H1 (cell line): ENCODE measurements around the gene PLCL1. TPM values are rescaled to one million over a fixed set of nuclear protein-coding genes. Genes with fewer than 3 reads are reported as not detected.

Source experiments
- CTCF ChIA-PET: fragments of 300-600 bp; sonication (Branson Sonifier 250); formaldehyde crosslinking; loops from one replicate; lab custom pipeline; 2021; ENCODE audit not compliant: partially characterized antibody; lab: Charles Lee
- POLR2A ChIA-PET: fragments of 300-600 bp; sonication (Branson Sonifier 250); formaldehyde crosslinking; loops from one replicate; lab custom pipeline; 2021; ENCODE audit warnings: inconsistent platforms; ENCODE audit not compliant: partially characterized antibody; lab: Charles Lee
- DNase-seq, 2 experiments: peaks; one replicate each; pipeline versions ENCODE4 v3.0.0 to v3.0.0-alpha.2; 2010 to 2022; ENCODE audit warnings: low spot score in 2 of 2, low read depth in 1 of 2, mixed read lengths in 1 of 2
- FAIRE-seq: peaks from 2 replicates; lab custom pipeline; 2011; peaks lifted over from hg19 to GRCh38; lab: Jason Lieb, UNC
- H2AFZ ChIP-seq: 2 replicates; pipeline ENCODE4 v1.8.1; 2012; ENCODE audit warnings: low read length, inconsistent platforms
- H2AK5ac ChIP-seq: 2 replicates; pipeline ENCODE4 v1.6.1; 2013; ENCODE audit warnings: low read depth, low read length
- H2BK120ac ChIP-seq: replicated peaks from 2 replicates; pipeline ENCODE3; 2013; ENCODE audit warnings: low read depth, low read length, inconsistent platforms
- H2BK12ac ChIP-seq: 2 replicates; pipeline ENCODE4 v1.6.1; 2013; ENCODE audit warnings: low read depth, low read length
- H2BK15ac ChIP-seq: 2 replicates; pipeline ENCODE4 v1.6.1; 2013; ENCODE audit warnings: low read length
- H2BK20ac ChIP-seq: 2 replicates; pipeline ENCODE4 v1.6.1; 2013; ENCODE audit warnings: low read length
- H2BK5ac ChIP-seq: 2 replicates; pipeline ENCODE4 v1.6.1; 2013; ENCODE audit warnings: low read depth, low read length
- H3K14ac ChIP-seq: 2 replicates; pipeline ENCODE4 v1.6.1; 2013; ENCODE audit warnings: inconsistent platforms; ENCODE audit not compliant: insufficient read length
- H3K18ac ChIP-seq: 2 replicates; pipeline ENCODE4 v1.6.1; 2013; ENCODE audit warnings: low read length; ENCODE audit errors: extremely low read depth
- H3K23ac ChIP-seq: 2 replicates; pipeline ENCODE4 v1.6.1; 2013; ENCODE audit warnings: inconsistent platforms; ENCODE audit not compliant: insufficient read length
- H3K23me2 ChIP-seq: 2 replicates; pipeline ENCODE4 v1.6.1; 2013; ENCODE audit warnings: low read depth, low read length
- H3K27ac ChIP-seq: 2 replicates; pipeline ENCODE4 v1.6.1; 2011; ENCODE audit warnings: low read depth, low read length, inconsistent platforms
- H3K27me3 ChIP-seq, 4 experiments: replicated peaks in 1 of 4; 1 replicate in 1 of 4; 2 replicates in 3 of 4; pipeline versions ENCODE4 v1.6.1 to v1.8.1; 2011 to 2013; ENCODE audit warnings: low read length in 3 of 4, mild to moderate bottlenecking in 3 of 4, inconsistent platforms in 2 of 4, mixed read lengths in 2 of 4, moderate library complexity in 1 of 4; ENCODE audit not compliant: control insufficient read depth in 3 of 4, insufficient read depth in 3 of 4; ENCODE audit errors: extremely low read depth in 1 of 4
- H3K36me3 ChIP-seq, 4 experiments: 2 replicates each; pipeline versions ENCODE4 v1.6.1 to v1.8.1; 2011 to 2013; ENCODE audit warnings: mild to moderate bottlenecking in 4 of 4, low read length in 3 of 4, moderate library complexity in 2 of 4, control low read depth in 1 of 4, inconsistent platforms in 1 of 4; ENCODE audit not compliant: insufficient read depth in 4 of 4, control insufficient read depth in 2 of 4
- H3K4ac ChIP-seq: replicated peaks from 2 replicates; pipeline ENCODE3; 2013; ENCODE audit warnings: low read length, low read depth, mixed read lengths, inconsistent platforms; ENCODE audit not compliant: insufficient read length
- H3K4me1 ChIP-seq, 4 experiments: replicated peaks in 1 of 4; 1 replicate in 1 of 4; 2 replicates in 3 of 4; pipeline versions ENCODE4 v1.6.1 to v1.8.1; 2011 to 2013; ENCODE audit warnings: low read length in 3 of 4, inconsistent platforms in 2 of 4, mixed read lengths in 1 of 4; ENCODE audit not compliant: insufficient read depth in 4 of 4, control insufficient read depth in 3 of 4
- H3K4me2 ChIP-seq, 2 experiments: 2 replicates each; pipeline versions ENCODE4 v1.6.1 to v1.8.1; 2011 to 2013; ENCODE audit warnings: low read depth in 2 of 2, low read length in 2 of 2, control low read depth in 1 of 2, inconsistent platforms in 1 of 2, mild to moderate bottlenecking in 1 of 2; ENCODE audit not compliant: insufficient read depth in 1 of 2
- H3K4me3 ChIP-seq, 4 experiments: fragments of 200-600, 300-600 bp in 1 of 4; sonication (generic), shearing (Covaris generic), sonication (Bioruptor Twin) in 1 of 4; 2 replicates each; pipeline versions ENCODE4 v1.5.1 to v1.8.1; 2011 to 2016; ENCODE audit warnings: low read length in 4 of 4, low read depth in 3 of 4, control low read depth in 2 of 4, inconsistent platforms in 2 of 4, mild to moderate bottlenecking in 2 of 4, mixed read lengths in 1 of 4, moderate library complexity in 1 of 4; ENCODE audit not compliant: insufficient read depth in 2 of 4; ENCODE audit errors: extremely low read depth in 1 of 4
- H3K56ac ChIP-seq: replicated peaks from 2 replicates; pipeline ENCODE3; 2013; ENCODE audit warnings: low read depth, mild to moderate bottlenecking, mixed read lengths, low read length, inconsistent platforms; ENCODE audit not compliant: insufficient read length
- H3K79me1 ChIP-seq: 2 replicates; pipeline ENCODE4 v1.6.1; 2013; ENCODE audit warnings: low read depth, low read length, control low read depth
- H3K79me2 ChIP-seq, 2 experiments: 2 replicates each; pipeline versions ENCODE4 v1.6.1 to v1.8.1; 2012 to 2013; ENCODE audit warnings: low read length in 2 of 2, mild to moderate bottlenecking in 2 of 2, inconsistent platforms in 1 of 2; ENCODE audit not compliant: insufficient read depth in 2 of 2, control insufficient read depth in 1 of 2
- H3K9ac ChIP-seq, 4 experiments: replicated peaks in 1 of 4; 1 replicate in 1 of 4; 2 replicates in 3 of 4; pipeline versions ENCODE4 v1.6.1 to v1.8.1; 2011 to 2013; ENCODE audit warnings: low read depth in 3 of 4, low read length in 3 of 4, control low read depth in 2 of 4, mild to moderate bottlenecking in 2 of 4, moderate library complexity in 2 of 4, inconsistent platforms in 1 of 4; ENCODE audit errors: extremely low read depth in 1 of 4
- H3K9me3 ChIP-seq, 2 experiments: 2 replicates each; pipeline versions ENCODE4 v1.6.1 to v1.8.1; 2012 to 2013; ENCODE audit warnings: mild to moderate bottlenecking in 2 of 2, moderate library complexity in 2 of 2, control low read depth in 1 of 2, inconsistent platforms in 1 of 2, low read depth in 1 of 2, low read length in 1 of 2, mixed read lengths in 1 of 2; ENCODE audit not compliant: insufficient read depth in 2 of 2
- H4K20me1 ChIP-seq, 2 experiments: replicated peaks in 1 of 2; 2 replicates each; pipeline versions ENCODE3 to v1.8.1; 2011 to 2013; ENCODE audit warnings: inconsistent platforms in 2 of 2, low read length in 2 of 2, mild to moderate bottlenecking in 1 of 2; ENCODE audit not compliant: insufficient read depth in 2 of 2, control insufficient read depth in 1 of 2
- H4K5ac ChIP-seq: 2 replicates; pipeline ENCODE4 v1.6.1; 2013; ENCODE audit warnings: low read length, low read depth, mixed read lengths, inconsistent platforms; ENCODE audit not compliant: insufficient read length
- H4K8ac ChIP-seq: 2 replicates; pipeline ENCODE4 v1.8.0; 2013; ENCODE audit warnings: mild to moderate bottlenecking, moderate library complexity, low read length, inconsistent platforms; ENCODE audit not compliant: insufficient read depth; ENCODE audit errors: extremely low read depth
- H4K91ac ChIP-seq: replicated peaks from 2 replicates; pipeline ENCODE3; 2013; ENCODE audit warnings: low read length, mixed read lengths, inconsistent platforms; ENCODE audit not compliant: insufficient read length
- BRCA1 ChIP-seq: IDR thresholded peaks from 2 replicates; pipeline ENCODE4 v1.6.1; 2012; ENCODE audit warnings: low read depth, low read length, improper control_type of control experiment
- CBX8 ChIP-seq: fragments of 300-800, 300-1000 bp; sonication (generic); IDR thresholded peaks from 2 replicates; pipeline ENCODE4 v1.7.1; 2016; ENCODE audit warnings: low read depth, low read length, borderline replicate concordance
- GTF2F1 ChIP-seq: IDR thresholded peaks from 2 replicates; pipeline ENCODE4 v1.6.1; 2012; ENCODE audit warnings: low read depth, low read length, improper control_type of control experiment, borderline replicate concordance
- HDAC2 ChIP-seq, 2 experiments: fragments of 300-600 bp in 1 of 2; sonication (generic) in 1 of 2; IDR thresholded peaks; 2 replicates each; pipeline ENCODE4 v1.6.1; 2011 to 2012; ENCODE audit warnings: low read depth in 2 of 2, low read length in 2 of 2, mild to moderate bottlenecking in 2 of 2, moderate library complexity in 2 of 2, borderline replicate concordance in 1 of 2, inconsistent platforms in 1 of 2
- JUN ChIP-seq: IDR thresholded peaks from 2 replicates; pipeline ENCODE4 v1.6.1; 2011; ENCODE audit warnings: low read depth, mild to moderate bottlenecking, improper control_type of control experiment, low read length
- JUND ChIP-seq: IDR thresholded peaks from 2 replicates; pipeline ENCODE4 v1.6.1; 2011; ENCODE audit warnings: mild to moderate bottlenecking, improper control_type of control experiment, low read length
- KDM4A ChIP-seq: IDR thresholded peaks from one replicate; pipeline ENCODE4 v1.7.1; 2012; ENCODE audit warnings: low read depth, mild to moderate bottlenecking, moderate library complexity, low read length, inconsistent platforms; ENCODE audit not compliant: severe bottlenecking
- MAFK ChIP-seq: IDR thresholded peaks from 2 replicates; pipeline ENCODE4 v1.6.1; 2012; ENCODE audit warnings: low read depth, mild to moderate bottlenecking, improper control_type of control experiment, low read length
- NANOG ChIP-seq: IDR thresholded peaks from 2 replicates; pipeline ENCODE4 v1.6.1; 2011; ENCODE audit warnings: low read length, low read depth, mild to moderate bottlenecking, inconsistent platforms; ENCODE audit not compliant: insufficient read depth, poor library complexity, severe bottlenecking
- POLR2AphosphoS5 ChIP-seq: IDR thresholded peaks from 2 replicates; pipeline ENCODE4 v1.6.1; 2011; ENCODE audit warnings: low read depth, low read length
- RBBP5 ChIP-seq: IDR thresholded peaks from 2 replicates; pipeline ENCODE4 v1.7.1; 2012; ENCODE audit warnings: low read depth, mild to moderate bottlenecking, inconsistent platforms, low read length, moderate library complexity, borderline replicate concordance
- SUZ12 ChIP-seq: fragments of 200-600 bp; sonication (generic); IDR thresholded peaks from 2 replicates; pipeline ENCODE4 v1.6.1; 2012; ENCODE audit warnings: mild to moderate bottlenecking, inconsistent platforms, low read length, moderate library complexity, mixed read lengths
- TEAD4 ChIP-seq: IDR thresholded peaks from 2 replicates; pipeline ENCODE4 v1.6.1; 2012; ENCODE audit warnings: low read depth, low read length, inconsistent platforms, mixed read lengths
- WGBS, 2 experiments: shearing (Covaris generic) in 1 of 2; methylation state at CpG; one replicate each; pipeline versions ENCODE4 v1.1.6 to v1.1.7; 2013 to 2015; ENCODE audit warnings: low lambda C conversion rate in 2 of 2, mixed read lengths in 2 of 2, inconsistent platforms in 1 of 2, low coverage in 1 of 2, missing lambda C conversion rate in 1 of 2; ENCODE audit not compliant: insufficient replicate concordance in 2 of 2, insufficient coverage in 1 of 2, insufficient read length in 1 of 2; ENCODE audit errors: extremely low coverage in 1 of 2, missing lambda C conversion rate in 1 of 2; 5-methylcytosine and 5-hydroxymethylcytosine counted together
- polyA plus RNA-seq, 7 experiments: library from polyadenylated mRNA; depleted of rRNA in 3 of 7; stranded (reverse) in 5 of 7; unstranded in 2 of 7; fragments of >200 nt in 5 of 7; fragments of 200-250 nt in 2 of 7; gene quantifications; 1 replicate in 5 of 7; 2 replicates in 1 of 7; 4 replicates in 1 of 7; pipeline versions ENCODE4 v1.2.1 to v1.2.3, GENCODE V29; 2011 to 2013; ENCODE audit warnings: missing spikeins in 2 of 7, mixed read lengths in 2 of 7
- total RNA-seq: library from RNA; stranded (reverse); fragmentation: NEBNext Ultra II Directional; extraction: Animal tissue kit (Norgen Biotek cat#: 25700); gene quantifications from 2 replicates; pipeline ENCODE4 v1.2.1, GENCODE V29; 2021
- TF ChIP-seq, protein P1 (sequence below): IDR thresholded peaks from 2 replicates; pipeline ENCODE4 v1.6.1; 2012; ENCODE audit warnings: inconsistent platforms

The PLCL1 gene
- total and polyA plus RNA-seq, 2 of the 8 experiments (the other 6 are each of a cell fraction or from before 2014, with no cell fraction given), result not detected

DNA sequence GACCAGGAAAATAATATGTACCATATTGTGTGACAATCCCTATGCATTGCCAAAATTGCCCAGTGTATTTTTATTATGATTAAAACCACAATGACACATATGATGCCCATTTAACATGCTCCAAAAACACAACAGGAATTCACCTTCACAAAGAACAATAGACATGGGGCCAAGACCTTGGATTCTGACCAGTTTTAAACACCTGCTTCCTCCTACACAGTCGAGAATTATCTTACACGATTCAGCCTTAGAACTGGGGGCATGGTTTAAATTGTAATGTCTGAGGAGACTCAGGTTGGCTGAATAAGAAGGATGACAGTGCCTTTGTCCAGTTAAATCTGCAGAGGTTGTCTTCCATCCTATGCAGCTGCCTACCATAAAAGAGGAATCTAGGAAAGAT lies 212.7 kb downstream of the PLCL1 start:
- Histone ChIP-seq H3K4me2 (no peak overlapping the region), H2AFZ (no peak overlapping the region), H3K9ac (no peak overlapping the region), H4K8ac (no peak overlapping the region), H3K9me3 (no peaks in the 10 kb centered on the region), H3K18ac (no peak overlapping the region), H2AK5ac (no peak overlapping the region), H2BK120ac (no peak overlapping the region), H3K79me2 (no peaks in the 10 kb centered on the region), H2BK20ac (no peak overlapping the region), H2BK5ac (no peak overlapping the region), H2BK12ac (no peak overlapping the region), H3K56ac (no peak overlapping the region), H3K79me1 (no peaks in the 10 kb centered on the region), H3K27ac (no peak overlapping the region), H3K4me1 (no peaks in the 10 kb centered on the region), H3K36me3 (no peaks in the 10 kb centered on the region), H3K4me3 (no peak overlapping the region), H3K23me2 (no peaks in the 10 kb centered on the region), H3K14ac (no peak overlapping the region), H3K27me3 (no peaks in the 10 kb centered on the region), H2BK15ac (no peak overlapping the region), H3K4ac (no peak overlapping the region), H4K20me1 (no peaks in the 10 kb centered on the region), H4K91ac (no peak overlapping the region), H4K5ac (no peak overlapping the region), H3K23ac (no peak overlapping the region)
- FAIRE-seq (no peak), DNase-seq (no peak)
- ChIA-PET POLR2A (no interaction called here), CTCF (interaction anchor here (0.8 to 1.0 kb wide), 2 partner anchors 166 to 211 kb away, joined by 3 to 4 read pairs; no protein-coding TSS in a partner anchor)
- WGBS, 2 experiments, result 87% methylated on average over 2 of the region's 2 CpGs; no CpG with 5 or more reads in 1 of the 2 experiments
- no peak for TF ChIP-seq POLR2AphosphoS5
- TF ChIP-seq TEAD4, result no peak
- no peak for TF ChIP-seq KDM4A
- TF ChIP-seq JUND, result no peak
- no peak for TF ChIP-seq NANOG
- no peak for TF ChIP-seq SUZ12
- TF ChIP-seq BRCA1, result no peak
- TF ChIP-seq JUN, result no peak
- no peak for TF ChIP-seq CBX8
- no peak for TF ChIP-seq GTF2F1
- TF ChIP-seq HDAC2 (IDR thresholded peaks at IDR 0.05; ENCODE audit: borderline replicate concordance in 1 of 2, low read depth in 2 of 2, low read length in 2 of 2), result no peak
- TF ChIP-seq RBBP5, result no peak
- TF ChIP-seq, protein P1, sequence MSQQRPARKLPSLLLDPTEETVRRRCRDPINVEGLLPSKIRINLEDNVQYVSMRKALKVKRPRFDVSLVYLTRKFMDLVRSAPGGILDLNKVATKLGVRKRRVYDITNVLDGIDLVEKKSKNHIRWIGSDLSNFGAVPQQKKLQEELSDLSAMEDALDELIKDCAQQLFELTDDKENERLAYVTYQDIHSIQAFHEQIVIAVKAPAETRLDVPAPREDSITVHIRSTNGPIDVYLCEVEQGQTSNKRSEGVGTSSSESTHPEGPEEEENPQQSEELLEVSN, result no peak
- no peak for TF ChIP-seq MAFK
